Spleen (tissue), 11 donors: ENCODE data around the gene IQGAP2. TPM values are rescaled to one million over a fixed set of nuclear protein-coding genes. Genes with fewer than 3 reads are reported as not detected.

ENCODE experiments used
- DNase-seq: peaks from one replicate; pipeline ENCODE4 v3.0.0-alpha.2; 2020
- H3K27ac ChIP-seq, 8 donors: fragments of 200-600 bp; sonication (generic) in 7 of 8; 1 replicate in 4 of 8; 2 replicates in 4 of 8; pipeline versions ENCODE4 v1.5.0 to v1.8.0; 2016 to 2021; ENCODE audit warnings: inconsistent platforms in 4 of 8, mild to moderate bottlenecking in 4 of 8, moderate library complexity in 1 of 8
- H3K27me3 ChIP-seq, 7 donors: fragments of 200-600 bp; sonication (generic) in 6 of 7; replicated peaks in 1 of 7; 1 replicate in 4 of 7; 2 replicates in 3 of 7; pipeline versions ENCODE4 v1.5.0 to v1.8.0; 2016 to 2021; ENCODE audit warnings: inconsistent platforms in 3 of 7, mild to moderate bottlenecking in 1 of 7
- H3K36me3 ChIP-seq, 6 donors: fragments of 200-600 bp; sonication (generic) in 5 of 6; 1 replicate in 4 of 6; 2 replicates in 2 of 6; pipeline versions ENCODE4 v1.5.0 to v1.8.0; 2016 to 2021; ENCODE audit warnings: inconsistent platforms in 2 of 6
- H3K4me1 ChIP-seq, 6 donors: fragments of 200-600 bp; sonication (generic) in 5 of 6; 1 replicate in 3 of 6; 2 replicates in 3 of 6; pipeline versions ENCODE4 v1.5.0 to v1.8.0; 2016 to 2021; ENCODE audit warnings: inconsistent platforms in 3 of 6
- H3K4me3 ChIP-seq, 8 donors: fragments of 200-600 bp; sonication (generic) in 7 of 8; 1 replicate in 4 of 8; 2 replicates in 4 of 8; pipeline versions ENCODE4 v1.5.0 to v1.8.0; 2016 to 2021; ENCODE audit warnings: inconsistent platforms in 4 of 8, mild to moderate bottlenecking in 4 of 8, moderate library complexity in 2 of 8
- H3K9me3 ChIP-seq, 8 donors: fragments of 200-600 bp; sonication (generic) in 7 of 8; 1 replicate in 4 of 8; 2 replicates in 4 of 8; pipeline versions ENCODE4 v1.5.0 to v1.8.0; 2016 to 2021; ENCODE audit warnings: inconsistent platforms in 4 of 8
- POLR2A ChIP-seq, 3 donors: fragments of 450-650 bp; IDR thresholded peaks; one replicate each; pipeline ENCODE4 v1.5.1; 2017; ENCODE audit warnings: antibody characterized with exemption in 3 of 3, mild to moderate bottlenecking in 1 of 3
- POLR2AphosphoS5 ChIP-seq, 3 donors: sonication (generic); formaldehyde crosslinking; IDR thresholded peaks; one replicate each; pipeline ENCODE4 v1.5.1; 2017; ENCODE audit warnings: antibody characterized with exemption in 3 of 3
- WGBS, 5 donors: extraction: QIAGEN DNeasy Blood & Tissue Kit in 3 of 5; methylation state at CpG; one replicate each; pipeline versions ENCODE4 v1.1.5 to v1.1.7; 2013 to 2018; 5-methylcytosine and 5-hydroxymethylcytosine counted together
- intact Hi-C: fragments of 100-400 bp; cut with DNase I; formaldehyde crosslinking; loops from one replicate; pipeline ENCODE4 v1.15.0; 2023; ENCODE audit warnings: low total_unique reads
- polyA plus RNA-seq, 3 donors: library from polyadenylated mRNA; stranded (reverse); fragments of 200-250 nt; gene quantifications; one replicate each; pipeline ENCODE4 v1.2.1, GENCODE V29; 2013
- small RNA-seq, 4 donors: library from RNA; depleted of rRNA; stranded (forward); fragments of <200 nt; gene quantifications; one replicate each; pipeline ENCODE3, GENCODE V24; 2016
- total RNA-seq, 7 donors: library from RNA; depleted of rRNA in 3 of 7; stranded (reverse); fragments of >200 nt in 3 of 7; fragmentation: NEBNext Ultra II Directional in 4 of 7; extraction: Animal tissue kit (Norgen Biotek cat#: 25700) in 4 of 7; gene quantifications; one replicate each; pipeline versions ENCODE4 v1.1.0 to v1.2.1, GENCODE V29; 2016 to 2021
- TF ChIP-seq, protein P1 (sequence below), 11 experiments: fragments of 200-600 bp in 7 of 11; fragments of 450-650 bp in 4 of 11; sonication (generic) in 4 of 11; IDR thresholded peaks in 8 of 11; conservative IDR thresholded peaks in 3 of 11; 1 replicate in 7 of 11; 2 replicates in 4 of 11; pipeline versions ENCODE4 v1.4.0 to v1.8.0; 2016 to 2021; ENCODE audit warnings: antibody characterized with exemption in 11 of 11, inconsistent platforms in 4 of 11, mild to moderate bottlenecking in 1 of 11
- donor health status: healthy with polysubstance abuse.
- donor health status: DM: no; HTN: no; CAD: no; lungs with moderate emphysema.
- donor health status: DM: no; HTN: no; CAD: no.
- donor health status: Bipolar disorder and iron deficiency.
- donor health status: healthy.
- donor health status: DM: no; HTN: no; CAD: no.
- donor health status: DM: yes; HTN: yes; CAD: no.

Gene IQGAP2
- total and polyA plus RNA-seq, 10 donors = 9.3 to 83.6 (median 52.8) TPM

DNA sequence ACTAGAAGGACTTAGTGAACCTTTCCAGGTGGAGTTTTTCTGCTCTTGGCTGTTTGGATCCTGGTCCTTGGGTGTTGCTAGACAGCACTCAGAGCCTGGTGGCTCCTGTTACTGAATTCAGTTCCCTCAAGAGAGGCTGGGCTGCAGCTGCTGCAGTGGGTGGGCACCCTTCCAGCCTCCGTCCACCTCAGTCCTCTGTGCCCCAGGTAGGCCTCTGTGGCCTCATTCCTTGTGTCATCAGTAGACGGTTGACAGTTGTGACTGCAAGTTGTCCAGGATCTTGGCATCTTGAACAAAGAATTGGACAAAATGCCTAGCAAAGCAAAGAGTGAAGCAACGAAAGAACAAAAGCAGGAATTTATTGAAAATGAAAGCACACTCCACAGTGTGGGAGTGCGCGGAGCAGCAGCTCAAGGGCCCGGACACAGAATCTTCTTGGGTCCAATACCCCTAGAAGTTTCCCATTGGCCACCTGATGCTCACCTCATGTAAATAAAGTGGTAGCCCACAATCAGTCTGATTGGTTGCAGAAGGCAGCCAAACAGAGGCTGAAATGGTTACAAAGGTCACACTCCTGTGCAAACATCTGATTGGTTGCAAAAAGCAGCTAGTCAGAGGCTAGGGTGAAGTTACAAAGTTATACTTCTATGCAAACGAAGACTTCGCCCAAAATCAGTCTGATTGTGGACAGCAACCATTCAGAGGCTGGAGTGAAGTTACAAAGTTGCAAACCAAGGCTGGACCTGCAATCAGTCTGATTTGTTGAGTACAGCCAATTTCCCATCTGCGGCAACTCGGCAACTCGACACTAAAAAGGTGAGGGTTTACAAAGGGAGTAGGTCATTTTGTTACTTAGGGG is 352.9 kb downstream of the IQGAP2 start:
- TF ChIP-seq POLR2AphosphoS5 (IDR thresholded peaks at IDR 0.05) = no peak
- no peak for TF ChIP-seq POLR2A (IDR thresholded peaks at IDR 0.05)
- TF ChIP-seq, protein P1, sequence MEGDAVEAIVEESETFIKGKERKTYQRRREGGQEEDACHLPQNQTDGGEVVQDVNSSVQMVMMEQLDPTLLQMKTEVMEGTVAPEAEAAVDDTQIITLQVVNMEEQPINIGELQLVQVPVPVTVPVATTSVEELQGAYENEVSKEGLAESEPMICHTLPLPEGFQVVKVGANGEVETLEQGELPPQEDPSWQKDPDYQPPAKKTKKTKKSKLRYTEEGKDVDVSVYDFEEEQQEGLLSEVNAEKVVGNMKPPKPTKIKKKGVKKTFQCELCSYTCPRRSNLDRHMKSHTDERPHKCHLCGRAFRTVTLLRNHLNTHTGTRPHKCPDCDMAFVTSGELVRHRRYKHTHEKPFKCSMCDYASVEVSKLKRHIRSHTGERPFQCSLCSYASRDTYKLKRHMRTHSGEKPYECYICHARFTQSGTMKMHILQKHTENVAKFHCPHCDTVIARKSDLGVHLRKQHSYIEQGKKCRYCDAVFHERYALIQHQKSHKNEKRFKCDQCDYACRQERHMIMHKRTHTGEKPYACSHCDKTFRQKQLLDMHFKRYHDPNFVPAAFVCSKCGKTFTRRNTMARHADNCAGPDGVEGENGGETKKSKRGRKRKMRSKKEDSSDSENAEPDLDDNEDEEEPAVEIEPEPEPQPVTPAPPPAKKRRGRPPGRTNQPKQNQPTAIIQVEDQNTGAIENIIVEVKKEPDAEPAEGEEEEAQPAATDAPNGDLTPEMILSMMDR (IDR thresholded peaks at IDR 0.05 in 8 of 11, conservative IDR thresholded peaks at IDR 0.05 in 3 of 11) = no peak
- DNase-seq = no peak
- 82 to 92% (median 90%) methylated on average over 11 of the region's 11 CpGs for WGBS, 5 donors

DNA sequence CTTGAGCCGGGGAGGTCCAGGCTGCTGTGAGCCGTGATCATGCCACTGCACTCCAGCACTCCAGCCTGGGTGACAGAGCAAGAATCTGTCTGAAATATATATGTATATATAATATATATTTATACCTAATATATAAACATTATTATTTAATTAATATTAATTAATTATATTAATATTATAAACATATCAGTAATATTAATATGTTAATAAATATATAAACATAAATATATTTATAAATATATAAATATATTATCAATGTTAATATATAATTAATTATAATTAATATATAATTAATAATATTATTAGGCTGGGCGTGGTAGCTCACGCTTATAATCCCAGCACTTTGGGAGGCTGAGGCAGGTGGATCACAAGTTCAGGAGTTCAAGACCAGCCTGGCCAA is 354.0 kb downstream of the IQGAP2 start:
- WGBS, 5 donors = 93 to 99% (median 98%) methylated on average over 4 of the region's 4 CpGs
- no peak overlapping the region for H3K27ac ChIP-seq
- intact Hi-C loops = no loop called here

More for the DNA sequence above, 352.9 kb downstream of the IQGAP2 start:
- no peaks in the 10 kb centered on the region for H3K9me3 ChIP-seq
- no peaks in the 10 kb centered on the region for H3K4me1 ChIP-seq
- H3K27me3 ChIP-seq = no peaks in the 10 kb centered on the region
- H3K36me3 ChIP-seq = no peaks in the 10 kb centered on the region
- no peak overlapping the region for H3K4me3 ChIP-seq
- intact Hi-C loops = no loop called here
- H3K27ac ChIP-seq = no peak overlapping the region

More for the DNA sequence above, 354.0 kb downstream of the IQGAP2 start:
- TF ChIP-seq POLR2AphosphoS5 (IDR thresholded peaks at IDR 0.05) (no peak), POLR2A (IDR thresholded peaks at IDR 0.05) (no peak)
- TF ChIP-seq, protein P1 (IDR thresholded peaks at IDR 0.05 in 8 of 11, conservative IDR thresholded peaks at IDR 0.05 in 3 of 11) = no peak
- Histone ChIP-seq H3K9me3 (no peaks in the 10 kb centered on the region), H3K4me1 (no peaks in the 10 kb centered on the region), H3K36me3 (no peaks in the 10 kb centered on the region), H3K27me3 (no peaks in the 10 kb centered on the region), H3K4me3 (no peak overlapping the region)
- DNase-seq = no peak

Small RNAs within 50 kb of the gene (small RNA-seq; reads per million reads assigned to genes)
- gene RF02154 (0 reads per million in 4 donors), gene RF02155 (0 reads per million in 4 donors)

Other genes with a start within 250 kb of the IQGAP2 start
- gene F2RL2, start 220.1 kb downstream of the IQGAP2 start, total RNA-seq = 1 to 10 TPM in 1 of 7 donors, under 1 TPM in 5, not detected in 1; 0.11 to 1.5 (median 0.40) TPM
- under 1 TPM; 0.04 to 0.08 (median 0.06) TPM for gene F2RL2, start 220.1 kb downstream of the IQGAP2 start, polyA plus RNA-seq